H1 (cell line): Measurements from ENCODE around the gene MYH10. TPM values are rescaled to one million over a fixed set of nuclear protein-coding genes. Genes with fewer than 3 reads are reported as not detected.

Source experiments
- CTCF ChIA-PET: fragments of 300-600 bp; sonication (Branson Sonifier 250); formaldehyde crosslinking; loops from one replicate; lab custom pipeline; 2021; ENCODE audit not compliant: partially characterized antibody; lab: Charles Lee
- POLR2A ChIA-PET: fragments of 300-600 bp; sonication (Branson Sonifier 250); formaldehyde crosslinking; loops from one replicate; lab custom pipeline; 2021; ENCODE audit warnings: inconsistent platforms; ENCODE audit not compliant: partially characterized antibody; lab: Charles Lee
- DNase-seq, 2 experiments: peaks; one replicate each; pipeline versions ENCODE4 v3.0.0 to v3.0.0-alpha.2; 2010 to 2022; ENCODE audit warnings: low spot score in 2 of 2, low read depth in 1 of 2, mixed read lengths in 1 of 2
- FAIRE-seq: peaks from 2 replicates; lab custom pipeline; 2011; peaks lifted over from hg19 to GRCh38; lab: Jason Lieb, UNC
- H2AFZ ChIP-seq: 2 replicates; pipeline ENCODE4 v1.8.1; 2012; ENCODE audit warnings: low read length, inconsistent platforms
- H2AK5ac ChIP-seq: 2 replicates; pipeline ENCODE4 v1.6.1; 2013; ENCODE audit warnings: low read depth, low read length
- H2BK120ac ChIP-seq: replicated peaks from 2 replicates; pipeline ENCODE3; 2013; ENCODE audit warnings: low read depth, low read length, inconsistent platforms
- H2BK12ac ChIP-seq: 2 replicates; pipeline ENCODE4 v1.6.1; 2013; ENCODE audit warnings: low read depth, low read length
- H2BK15ac ChIP-seq: 2 replicates; pipeline ENCODE4 v1.6.1; 2013; ENCODE audit warnings: low read length
- H2BK20ac ChIP-seq: 2 replicates; pipeline ENCODE4 v1.6.1; 2013; ENCODE audit warnings: low read length
- H2BK5ac ChIP-seq: 2 replicates; pipeline ENCODE4 v1.6.1; 2013; ENCODE audit warnings: low read depth, low read length
- H3K14ac ChIP-seq: 2 replicates; pipeline ENCODE4 v1.6.1; 2013; ENCODE audit warnings: inconsistent platforms; ENCODE audit not compliant: insufficient read length
- H3K18ac ChIP-seq: 2 replicates; pipeline ENCODE4 v1.6.1; 2013; ENCODE audit warnings: low read length; ENCODE audit errors: extremely low read depth
- H3K23ac ChIP-seq: 2 replicates; pipeline ENCODE4 v1.6.1; 2013; ENCODE audit warnings: inconsistent platforms; ENCODE audit not compliant: insufficient read length
- H3K23me2 ChIP-seq: 2 replicates; pipeline ENCODE4 v1.6.1; 2013; ENCODE audit warnings: low read depth, low read length
- H3K27ac ChIP-seq: 2 replicates; pipeline ENCODE4 v1.6.1; 2011; ENCODE audit warnings: low read depth, low read length, inconsistent platforms
- H3K27me3 ChIP-seq, 4 experiments: replicated peaks in 1 of 4; 1 replicate in 1 of 4; 2 replicates in 3 of 4; pipeline versions ENCODE4 v1.6.1 to v1.8.1; 2011 to 2013; ENCODE audit warnings: low read length in 3 of 4, mild to moderate bottlenecking in 3 of 4, inconsistent platforms in 2 of 4, mixed read lengths in 2 of 4, moderate library complexity in 1 of 4; ENCODE audit not compliant: control insufficient read depth in 3 of 4, insufficient read depth in 3 of 4; ENCODE audit errors: extremely low read depth in 1 of 4
- H3K36me3 ChIP-seq, 4 experiments: 2 replicates each; pipeline versions ENCODE4 v1.6.1 to v1.8.1; 2011 to 2013; ENCODE audit warnings: mild to moderate bottlenecking in 4 of 4, low read length in 3 of 4, moderate library complexity in 2 of 4, control low read depth in 1 of 4, inconsistent platforms in 1 of 4; ENCODE audit not compliant: insufficient read depth in 4 of 4, control insufficient read depth in 2 of 4
- H3K4ac ChIP-seq: replicated peaks from 2 replicates; pipeline ENCODE3; 2013; ENCODE audit warnings: low read length, low read depth, mixed read lengths, inconsistent platforms; ENCODE audit not compliant: insufficient read length
- H3K4me1 ChIP-seq, 4 experiments: replicated peaks in 1 of 4; 1 replicate in 1 of 4; 2 replicates in 3 of 4; pipeline versions ENCODE4 v1.6.1 to v1.8.1; 2011 to 2013; ENCODE audit warnings: low read length in 3 of 4, inconsistent platforms in 2 of 4, mixed read lengths in 1 of 4; ENCODE audit not compliant: insufficient read depth in 4 of 4, control insufficient read depth in 3 of 4
- H3K4me2 ChIP-seq, 2 experiments: 2 replicates each; pipeline versions ENCODE4 v1.6.1 to v1.8.1; 2011 to 2013; ENCODE audit warnings: low read depth in 2 of 2, low read length in 2 of 2, control low read depth in 1 of 2, inconsistent platforms in 1 of 2, mild to moderate bottlenecking in 1 of 2; ENCODE audit not compliant: insufficient read depth in 1 of 2
- H3K4me3 ChIP-seq, 4 experiments: fragments of 200-600, 300-600 bp in 1 of 4; sonication (generic), shearing (Covaris generic), sonication (Bioruptor Twin) in 1 of 4; 2 replicates each; pipeline versions ENCODE4 v1.5.1 to v1.8.1; 2011 to 2016; ENCODE audit warnings: low read length in 4 of 4, low read depth in 3 of 4, control low read depth in 2 of 4, inconsistent platforms in 2 of 4, mild to moderate bottlenecking in 2 of 4, mixed read lengths in 1 of 4, moderate library complexity in 1 of 4; ENCODE audit not compliant: insufficient read depth in 2 of 4; ENCODE audit errors: extremely low read depth in 1 of 4
- H3K56ac ChIP-seq: replicated peaks from 2 replicates; pipeline ENCODE3; 2013; ENCODE audit warnings: low read depth, mild to moderate bottlenecking, mixed read lengths, low read length, inconsistent platforms; ENCODE audit not compliant: insufficient read length
- H3K79me1 ChIP-seq: 2 replicates; pipeline ENCODE4 v1.6.1; 2013; ENCODE audit warnings: low read depth, low read length, control low read depth
- H3K79me2 ChIP-seq, 2 experiments: 2 replicates each; pipeline versions ENCODE4 v1.6.1 to v1.8.1; 2012 to 2013; ENCODE audit warnings: low read length in 2 of 2, mild to moderate bottlenecking in 2 of 2, inconsistent platforms in 1 of 2; ENCODE audit not compliant: insufficient read depth in 2 of 2, control insufficient read depth in 1 of 2
- H3K9ac ChIP-seq, 4 experiments: replicated peaks in 1 of 4; 1 replicate in 1 of 4; 2 replicates in 3 of 4; pipeline versions ENCODE4 v1.6.1 to v1.8.1; 2011 to 2013; ENCODE audit warnings: low read depth in 3 of 4, low read length in 3 of 4, control low read depth in 2 of 4, mild to moderate bottlenecking in 2 of 4, moderate library complexity in 2 of 4, inconsistent platforms in 1 of 4; ENCODE audit errors: extremely low read depth in 1 of 4
- H3K9me3 ChIP-seq, 2 experiments: 2 replicates each; pipeline versions ENCODE4 v1.6.1 to v1.8.1; 2012 to 2013; ENCODE audit warnings: mild to moderate bottlenecking in 2 of 2, moderate library complexity in 2 of 2, control low read depth in 1 of 2, inconsistent platforms in 1 of 2, low read depth in 1 of 2, low read length in 1 of 2, mixed read lengths in 1 of 2; ENCODE audit not compliant: insufficient read depth in 2 of 2
- H4K20me1 ChIP-seq, 2 experiments: replicated peaks in 1 of 2; 2 replicates each; pipeline versions ENCODE3 to v1.8.1; 2011 to 2013; ENCODE audit warnings: inconsistent platforms in 2 of 2, low read length in 2 of 2, mild to moderate bottlenecking in 1 of 2; ENCODE audit not compliant: insufficient read depth in 2 of 2, control insufficient read depth in 1 of 2
- H4K5ac ChIP-seq: 2 replicates; pipeline ENCODE4 v1.6.1; 2013; ENCODE audit warnings: low read length, low read depth, mixed read lengths, inconsistent platforms; ENCODE audit not compliant: insufficient read length
- H4K8ac ChIP-seq: 2 replicates; pipeline ENCODE4 v1.8.0; 2013; ENCODE audit warnings: mild to moderate bottlenecking, moderate library complexity, low read length, inconsistent platforms; ENCODE audit not compliant: insufficient read depth; ENCODE audit errors: extremely low read depth
- H4K91ac ChIP-seq: replicated peaks from 2 replicates; pipeline ENCODE3; 2013; ENCODE audit warnings: low read length, mixed read lengths, inconsistent platforms; ENCODE audit not compliant: insufficient read length
- CTCF ChIP-seq, 3 experiments: IDR thresholded peaks; 1 replicate in 2 of 3; 2 replicates in 1 of 3; pipeline versions ENCODE4 v1.5.1 to v1.6.1; 2011; ENCODE audit warnings: low read length in 3 of 3, mild to moderate bottlenecking in 3 of 3, inconsistent platforms in 2 of 3, low read depth in 1 of 3, moderate library complexity in 1 of 3; ENCODE audit not compliant: insufficient read depth in 1 of 3; ENCODE audit errors: control extremely low read depth in 1 of 3
- EGR1 ChIP-seq: IDR thresholded peaks from 2 replicates; pipeline ENCODE4 v1.6.1; 2011; ENCODE audit warnings: low read depth, low read length, borderline replicate concordance
- GABPA ChIP-seq: IDR thresholded peaks from 2 replicates; pipeline ENCODE4 v1.6.1; 2011; ENCODE audit warnings: mild to moderate bottlenecking, low read length, moderate library complexity, borderline replicate concordance; ENCODE audit not compliant: insufficient read depth
- HDAC6 ChIP-seq: IDR thresholded peaks from one replicate; pipeline ENCODE4 v1.7.1; 2012; ENCODE audit warnings: low read depth, mild to moderate bottlenecking, inconsistent platforms, low read length, moderate library complexity
- KDM5A ChIP-seq: fragments of 200-600 bp; IDR thresholded peaks from 2 replicates; pipeline ENCODE4 v1.7.1; 2012; ENCODE audit warnings: mild to moderate bottlenecking, low read length, inconsistent platforms, mixed read lengths
- NANOG ChIP-seq: IDR thresholded peaks from 2 replicates; pipeline ENCODE4 v1.6.1; 2011; ENCODE audit warnings: low read length, low read depth, mild to moderate bottlenecking, inconsistent platforms; ENCODE audit not compliant: insufficient read depth, poor library complexity, severe bottlenecking
- RAD21 ChIP-seq, 2 experiments: IDR thresholded peaks in 1 of 2; conservative IDR thresholded peaks in 1 of 2; 2 replicates each; pipeline ENCODE4 v1.6.1; 2011; ENCODE audit warnings: low read depth in 2 of 2, low read length in 2 of 2, improper control_type of control experiment in 1 of 2, inconsistent platforms in 1 of 2, mild to moderate bottlenecking in 1 of 2, moderate library complexity in 1 of 2
- USF2 ChIP-seq: IDR thresholded peaks from 2 replicates; pipeline ENCODE4 v1.6.1; 2011; ENCODE audit warnings: low read length, improper control_type of control experiment
- WGBS, 2 experiments: shearing (Covaris generic) in 1 of 2; methylation state at CpG; one replicate each; pipeline versions ENCODE4 v1.1.6 to v1.1.7; 2013 to 2015; ENCODE audit warnings: low lambda C conversion rate in 2 of 2, mixed read lengths in 2 of 2, inconsistent platforms in 1 of 2, low coverage in 1 of 2, missing lambda C conversion rate in 1 of 2; ENCODE audit not compliant: insufficient replicate concordance in 2 of 2, insufficient coverage in 1 of 2, insufficient read length in 1 of 2; ENCODE audit errors: extremely low coverage in 1 of 2, missing lambda C conversion rate in 1 of 2; 5-methylcytosine and 5-hydroxymethylcytosine counted together
- polyA plus RNA-seq, 7 experiments: library from polyadenylated mRNA; depleted of rRNA in 3 of 7; stranded (reverse) in 5 of 7; unstranded in 2 of 7; fragments of >200 nt in 5 of 7; fragments of 200-250 nt in 2 of 7; gene quantifications; 1 replicate in 5 of 7; 2 replicates in 1 of 7; 4 replicates in 1 of 7; pipeline versions ENCODE4 v1.2.1 to v1.2.3, GENCODE V29; 2011 to 2013; ENCODE audit warnings: missing spikeins in 2 of 7, mixed read lengths in 2 of 7
- total RNA-seq: library from RNA; stranded (reverse); fragmentation: NEBNext Ultra II Directional; extraction: Animal tissue kit (Norgen Biotek cat#: 25700); gene quantifications from 2 replicates; pipeline ENCODE4 v1.2.1, GENCODE V29; 2021

The MYH10 gene
- total and polyA plus RNA-seq, 2 of the 8 experiments (the other 6 are each of a cell fraction or from before 2014, with no cell fraction given) = 64.1 to 289 TPM

GRCh38 chr17:8556074-8556473 is 74.5 kb downstream of the MYH10 start:
- Histone ChIP-seq H3K4me2 (no peak overlapping the region), H3K27ac (no peak overlapping the region), H2BK15ac (no peak overlapping the region), H3K4ac (no peak overlapping the region), H3K79me2 (peaks cover 0 to 8% of the 10 kb centered on the region in 2 experiments; a peak in 2 of 4 replicates), H2BK5ac (no peak overlapping the region), H2BK12ac (no peak overlapping the region), H3K56ac (no peak overlapping the region), H4K91ac (no peak overlapping the region), H3K18ac (no peak overlapping the region), H3K23ac (no peak overlapping the region), H3K23me2 (no peaks in the 10 kb centered on the region), H4K5ac (no peak overlapping the region), H2BK20ac (no peak overlapping the region), H3K79me1 (no peaks in the 10 kb centered on the region), H3K4me3 (no peak overlapping the region), H3K27me3 (no peaks in the 10 kb centered on the region), H4K8ac (no peak overlapping the region), H2BK120ac (no peak overlapping the region), H2AK5ac (no peak overlapping the region), H3K9ac (no peak overlapping the region), H3K9me3 (no peaks in the 10 kb centered on the region; a peak in 1 of 4 replicates), H3K4me1 (no peaks in the 10 kb centered on the region), H3K36me3 (peaks cover 7 to 53% (median 28%) of the 10 kb centered on the region in 4 experiments), H3K14ac (no peak overlapping the region), H2AFZ (no peak overlapping the region), H4K20me1 (peaks cover 0 to 12% of the 10 kb centered on the region in 2 experiments)
- ChIA-PET POLR2A (no interaction called here), CTCF (no interaction called here)
- WGBS, 2 experiments = 96% methylated on average over 9 of the region's 9 CpGs; no CpG with 5 or more reads in 1 of the 2 experiments
- no peak for FAIRE-seq
- DNase-seq = no peak
- TF ChIP-seq GABPA (no peak), NANOG (no peak), EGR1 (no peak), CTCF (IDR thresholded peaks at IDR 0.05; ENCODE audit: control extremely low read depth in 1 of 3, insufficient read depth in 1 of 3, low read depth in 1 of 3, low read length in 3 of 3) (no peak), USF2 (no peak), KDM5A (no peak), HDAC6 (no peak), RAD21 (IDR thresholded peaks at IDR 0.05 in 1 of 2, conservative IDR thresholded peaks at IDR 0.05 in 1 of 2; ENCODE audit: low read depth in 2 of 2, low read length in 2 of 2) (no peak)
